K562 (cell line): ENCODE data around the gene RAB3D. TPM values are rescaled to one million over a fixed set of nuclear protein-coding genes. Genes with fewer than 3 reads are reported as not detected.

Experiments
- ATF7 ChIP-seq: fragments of 450-650 bp; IDR thresholded peaks from 2 replicates; pipeline ENCODE4 v1.7.1; 2014; ENCODE audit warnings: mild to moderate bottlenecking, moderate library complexity
- CBX5 ChIP-seq: IDR thresholded peaks from 2 replicates; pipeline ENCODE4 v1.6.1; 2014; ENCODE audit warnings: low read depth, borderline replicate concordance
- CHD4 ChIP-seq: fragments of 200-600 bp; sonication (generic); IDR thresholded peaks from 3 replicates; pipeline ENCODE4 v1.6.1; 2012; ENCODE audit warnings: low read depth, mild to moderate bottlenecking, mixed read lengths, low read length, inconsistent platforms; ENCODE audit not compliant: insufficient read depth, insufficient replicate concordance, poor library complexity, severe bottlenecking
- GABPA ChIP-seq: fragments of 200-800 bp; sonication (Bioruptor generic); conservative IDR thresholded peaks from 2 replicates; pipeline ENCODE4 v1.6.1; 2016; ENCODE audit warnings: low read depth, missing genetic modification characterization, missing compliant biosample characterization
- HCFC1 ChIP-seq: IDR thresholded peaks from 2 replicates; pipeline ENCODE4 v1.6.1; 2012; ENCODE audit warnings: low read depth, low read length, improper control_type of control experiment
- NFE2 ChIP-seq: IDR thresholded peaks from 2 replicates; pipeline ENCODE4 v1.6.1; 2014; ENCODE audit warnings: antibody characterized with exemption, low read depth
- PHF20 ChIP-seq: fragments of 450-650 bp; IDR thresholded peaks from 2 replicates; pipeline ENCODE4 v1.6.1; 2018; ENCODE audit not compliant: partially characterized antibody
- SREBF1 ChIP-seq: fragments of 150-350 bp; IDR thresholded peaks from 2 replicates; pipeline ENCODE4 v1.6.1; 2014; ENCODE audit warnings: antibody characterized with exemption, low read depth, low read length, borderline replicate concordance
- U2AF1 ChIP-seq: fragments of 200-400 bp; formaldehyde crosslinking; optimal IDR thresholded peaks from 2 replicates; pipeline ENCODE3; 2017; ENCODE audit warnings: mild to moderate bottlenecking, low read depth, low read length, moderate library complexity
- ZNF644 ChIP-seq: fragments of 200-800 bp; sonication (Bioruptor generic); IDR thresholded peaks from 2 replicates; pipeline ENCODE4 v1.6.1; 2016; ENCODE audit warnings: low read depth, missing genetic modification characterization, missing compliant biosample characterization
- polyA plus RNA-seq, 8 experiments: library from polyadenylated mRNA; depleted of rRNA in 4 of 8; stranded (reverse) in 5 of 8; unstranded in 3 of 8; fragments of >200 nt; fragmentation: Nextera tagmentation in 2 of 8; fragmentation: Illumina TruSeq in 1 of 8; extraction: Ambion mirVana in 2 of 8; extraction: Trizol in 1 of 8; gene quantifications; 2 replicates each; pipeline versions ENCODE4 v1.2.1 to v1.2.3, GENCODE V29; 2011 to 2014; ENCODE audit warnings: inconsistent platforms in 1 of 8, missing spikeins in 1 of 8
- total RNA-seq, 7 experiments: library from RNA; depleted of rRNA in 6 of 7; stranded (reverse); fragments of >200 nt in 6 of 7; fragmentation: Illumina TruSeq in 2 of 7; extraction: Trizol in 2 of 7; gene quantifications; 2 replicates each; pipeline versions ENCODE4 v1.2.1 to v1.2.3, GENCODE V29; 2011 to 2021; ENCODE audit warnings: low replicate concordance in 1 of 7
- TF ChIP-seq, protein P1 (sequence below): sonication (generic); formaldehyde crosslinking; IDR thresholded peaks from 2 replicates; pipeline ENCODE4 v1.8.1; 2023; ENCODE audit warnings: mild to moderate bottlenecking, missing genetic modification reagents
- TF ChIP-seq, protein P2 (sequence below): sonication (generic); formaldehyde crosslinking; IDR thresholded peaks from 2 replicates; pipeline ENCODE4 v1.8.0; 2022; ENCODE audit warnings: missing genetic modification reagents, mild to moderate bottlenecking, borderline replicate concordance
- TF ChIP-seq, protein P3 (sequence below): fragments of 450-650 bp; formaldehyde crosslinking; IDR thresholded peaks from 2 replicates; pipeline ENCODE4 v1.4.0; 2022; ENCODE audit warnings: mild to moderate bottlenecking, moderate library complexity
- TF ChIP-seq, protein P4 (sequence below), 2 experiments: fragments of 450-650 bp in 1 of 2; sonication (generic) in 1 of 2; formaldehyde crosslinking in 1 of 2; IDR thresholded peaks; 2 replicates each; pipeline versions ENCODE4 v1.7.1 to v1.9.0; 2016 to 2022; ENCODE audit warnings: inconsistent platforms in 1 of 2, mild to moderate bottlenecking in 1 of 2, missing genetic modification reagents in 1 of 2

RAB3D gene
- total and polyA plus RNA-seq, 9 of the 15 experiments (the other 6 are each of a cell fraction or from before 2014, with no cell fraction given): 0.34 to 3.3 (median 1.3) TPM

DNA sequence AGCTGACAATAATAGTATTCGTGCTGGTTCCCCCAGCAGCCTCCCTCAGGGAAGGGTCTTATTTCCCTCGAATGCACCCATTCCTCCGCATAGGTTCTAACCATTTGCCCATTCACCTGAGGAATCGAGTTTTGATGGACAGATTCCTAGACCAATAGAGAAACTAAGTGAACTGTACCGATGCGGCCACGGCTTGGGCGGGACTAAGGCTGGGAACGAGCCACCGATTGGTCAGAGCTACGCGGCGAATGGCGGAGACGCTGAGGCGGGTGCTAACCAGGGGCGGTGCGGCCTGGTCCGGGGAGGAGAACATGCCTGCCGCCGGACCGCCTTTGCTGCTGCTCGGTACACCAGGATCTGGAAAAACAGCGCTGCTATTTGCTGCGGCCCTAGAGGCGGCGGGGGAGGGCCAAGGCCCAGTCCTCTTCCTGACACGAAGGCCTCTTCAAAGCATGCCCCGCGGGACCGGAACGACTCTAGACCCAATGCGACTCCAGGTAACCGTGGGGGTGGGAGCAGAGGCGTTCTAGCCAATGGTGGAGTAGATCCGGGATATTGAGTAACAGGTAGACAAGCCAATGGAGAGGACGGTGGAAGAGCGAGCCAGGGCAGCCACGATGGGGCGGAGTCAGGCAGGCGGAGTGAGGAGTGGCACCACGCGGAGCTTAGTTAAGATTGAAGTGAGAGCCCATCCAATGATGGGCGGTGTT, 35.1 kb upstream of the RAB3D start, which contains the start of gene SWSAP1 (continued):
- TF ChIP-seq CHD4 (no peak), U2AF1 (no peak), PHF20 (peak; percentile 91), NFE2 (no peak), ZNF644 (tag) (no peak; the same call in 1 of the 2 replicates), SREBF1 (no peak), ATF7 (peak; percentile 87), CBX5 (no peak), HCFC1 (no peak; the same call in 1 of the 2 replicates), GABPA (peak; percentile 88)
- TF ChIP-seq, protein P1, sequence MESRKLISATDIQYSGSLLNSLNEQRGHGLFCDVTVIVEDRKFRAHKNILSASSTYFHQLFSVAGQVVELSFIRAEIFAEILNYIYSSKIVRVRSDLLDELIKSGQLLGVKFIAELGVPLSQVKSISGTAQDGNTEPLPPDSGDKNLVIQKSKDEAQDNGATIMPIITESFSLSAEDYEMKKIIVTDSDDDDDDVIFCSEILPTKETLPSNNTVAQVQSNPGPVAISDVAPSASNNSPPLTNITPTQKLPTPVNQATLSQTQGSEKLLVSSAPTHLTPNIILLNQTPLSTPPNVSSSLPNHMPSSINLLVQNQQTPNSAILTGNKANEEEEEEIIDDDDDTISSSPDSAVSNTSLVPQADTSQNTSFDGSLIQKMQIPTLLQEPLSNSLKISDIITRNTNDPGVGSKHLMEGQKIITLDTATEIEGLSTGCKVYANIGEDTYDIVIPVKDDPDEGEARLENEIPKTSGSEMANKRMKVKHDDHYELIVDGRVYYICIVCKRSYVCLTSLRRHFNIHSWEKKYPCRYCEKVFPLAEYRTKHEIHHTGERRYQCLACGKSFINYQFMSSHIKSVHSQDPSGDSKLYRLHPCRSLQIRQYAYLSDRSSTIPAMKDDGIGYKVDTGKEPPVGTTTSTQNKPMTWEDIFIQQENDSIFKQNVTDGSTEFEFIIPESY (CRISPR knock-in tag): peak; percentile 62
- TF ChIP-seq, protein P2, sequence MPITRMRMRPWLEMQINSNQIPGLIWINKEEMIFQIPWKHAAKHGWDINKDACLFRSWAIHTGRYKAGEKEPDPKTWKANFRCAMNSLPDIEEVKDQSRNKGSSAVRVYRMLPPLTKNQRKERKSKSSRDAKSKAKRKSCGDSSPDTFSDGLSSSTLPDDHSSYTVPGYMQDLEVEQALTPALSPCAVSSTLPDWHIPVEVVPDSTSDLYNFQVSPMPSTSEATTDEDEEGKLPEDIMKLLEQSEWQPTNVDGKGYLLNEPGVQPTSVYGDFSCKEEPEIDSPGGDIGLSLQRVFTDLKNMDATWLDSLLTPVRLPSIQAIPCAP: no peak
- TF ChIP-seq, protein P3, sequence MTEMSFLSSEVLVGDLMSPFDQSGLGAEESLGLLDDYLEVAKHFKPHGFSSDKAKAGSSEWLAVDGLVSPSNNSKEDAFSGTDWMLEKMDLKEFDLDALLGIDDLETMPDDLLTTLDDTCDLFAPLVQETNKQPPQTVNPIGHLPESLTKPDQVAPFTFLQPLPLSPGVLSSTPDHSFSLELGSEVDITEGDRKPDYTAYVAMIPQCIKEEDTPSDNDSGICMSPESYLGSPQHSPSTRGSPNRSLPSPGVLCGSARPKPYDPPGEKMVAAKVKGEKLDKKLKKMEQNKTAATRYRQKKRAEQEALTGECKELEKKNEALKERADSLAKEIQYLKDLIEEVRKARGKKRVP (CRISPR knock-in tag): peak; percentile 65
- TF ChIP-seq, protein P4, sequence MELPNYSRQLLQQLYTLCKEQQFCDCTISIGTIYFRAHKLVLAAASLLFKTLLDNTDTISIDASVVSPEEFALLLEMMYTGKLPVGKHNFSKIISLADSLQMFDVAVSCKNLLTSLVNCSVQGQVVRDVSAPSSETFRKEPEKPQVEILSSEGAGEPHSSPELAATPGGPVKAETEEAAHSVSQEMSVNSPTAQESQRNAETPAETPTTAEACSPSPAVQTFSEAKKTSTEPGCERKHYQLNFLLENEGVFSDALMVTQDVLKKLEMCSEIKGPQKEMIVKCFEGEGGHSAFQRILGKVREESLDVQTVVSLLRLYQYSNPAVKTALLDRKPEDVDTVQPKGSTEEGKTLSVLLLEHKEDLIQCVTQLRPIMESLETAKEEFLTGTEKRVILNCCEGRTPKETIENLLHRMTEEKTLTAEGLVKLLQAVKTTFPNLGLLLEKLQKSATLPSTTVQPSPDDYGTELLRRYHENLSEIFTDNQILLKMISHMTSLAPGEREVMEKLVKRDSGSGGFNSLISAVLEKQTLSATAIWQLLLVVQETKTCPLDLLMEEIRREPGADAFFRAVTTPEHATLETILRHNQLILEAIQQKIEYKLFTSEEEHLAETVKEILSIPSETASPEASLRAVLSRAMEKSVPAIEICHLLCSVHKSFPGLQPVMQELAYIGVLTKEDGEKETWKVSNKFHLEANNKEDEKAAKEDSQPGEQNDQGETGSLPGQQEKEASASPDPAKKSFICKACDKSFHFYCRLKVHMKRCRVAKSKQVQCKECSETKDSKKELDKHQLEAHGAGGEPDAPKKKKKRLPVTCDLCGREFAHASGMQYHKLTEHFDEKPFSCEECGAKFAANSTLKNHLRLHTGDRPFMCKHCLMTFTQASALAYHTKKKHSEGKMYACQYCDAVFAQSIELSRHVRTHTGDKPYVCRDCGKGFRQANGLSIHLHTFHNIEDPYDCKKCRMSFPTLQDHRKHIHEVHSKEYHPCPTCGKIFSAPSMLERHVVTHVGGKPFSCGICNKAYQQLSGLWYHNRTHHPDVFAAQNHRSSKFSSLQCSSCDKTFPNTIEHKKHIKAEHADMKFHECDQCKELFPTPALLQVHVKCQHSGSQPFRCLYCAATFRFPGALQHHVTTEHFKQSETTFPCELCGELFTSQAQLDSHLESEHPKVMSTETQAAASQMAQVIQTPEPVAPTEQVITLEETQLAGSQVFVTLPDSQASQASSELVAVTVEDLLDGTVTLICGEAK (IDR thresholded peaks at IDR 0.05): peak; percentile 76
- TF ChIP-seq, protein P4 (CRISPR knock-in tag; IDR thresholded peaks at IDR 0.05): no peak
